GM23248 (cell line): ENCODE results near the gene TMED7. TPM values are rescaled to one million over a fixed set of nuclear protein-coding genes. Genes with fewer than 3 reads are reported as not detected.

Source experiments
- DNase-seq: peaks from one replicate; pipeline ENCODE4 v3.0.0-alpha.2; 2015
- H2AFZ ChIP-seq: fragments of 200-600 bp; sonication (generic); 2 replicates; pipeline ENCODE4 v1.6.1; 2016; ENCODE audit warnings: antibody characterized with exemption
- H3F3A ChIP-seq: fragments of 200-600 bp; sonication (generic); 2 replicates; pipeline ENCODE4 v1.6.1; 2016; ENCODE audit warnings: mild to moderate bottlenecking, antibody characterized with exemption, mixed run types; ENCODE audit not compliant: insufficient read depth
- H3K27ac ChIP-seq: fragments of 200-600 bp; sonication (generic); 2 replicates; pipeline ENCODE4 v1.5.1; 2016; ENCODE audit warnings: mild to moderate bottlenecking
- H3K27me3 ChIP-seq: fragments of 200-600 bp; sonication (generic); replicated peaks from 2 replicates; pipeline ENCODE4 v1.6.1; 2016; ENCODE audit warnings: mild to moderate bottlenecking; ENCODE audit not compliant: insufficient read depth
- H3K36me3 ChIP-seq: fragments of 200-600 bp; sonication (generic); 2 replicates; pipeline ENCODE4 v1.6.1; 2016; ENCODE audit warnings: low read depth, mild to moderate bottlenecking
- H3K4me1 ChIP-seq: fragments of 200-600 bp; sonication (generic); 2 replicates; pipeline ENCODE4 v1.6.1; 2016; ENCODE audit warnings: mild to moderate bottlenecking; ENCODE audit not compliant: insufficient read depth
- H3K4me2 ChIP-seq: fragments of 200-600 bp; sonication (generic); one replicate; pipeline ENCODE4 v1.6.1; 2016; ENCODE audit warnings: mild to moderate bottlenecking; ENCODE audit not compliant: unreplicated experiment
- H3K4me3 ChIP-seq: fragments of 200-600 bp; sonication (generic); 2 replicates; pipeline ENCODE4 v1.5.1; 2016; ENCODE audit warnings: mild to moderate bottlenecking
- H3K79me2 ChIP-seq: fragments of 200-600 bp; sonication (generic); 2 replicates; pipeline ENCODE4 v1.6.1; 2016; ENCODE audit warnings: mild to moderate bottlenecking; ENCODE audit not compliant: insufficient read depth
- H3K9ac ChIP-seq: fragments of 200-600 bp; sonication (generic); 2 replicates; pipeline ENCODE4 v1.6.1; 2016; ENCODE audit warnings: mild to moderate bottlenecking
- H3K9me2 ChIP-seq: fragments of 200-600 bp; sonication (generic); 2 replicates; pipeline ENCODE4 v1.6.1; 2016; ENCODE audit warnings: mixed run types, mild to moderate bottlenecking, moderate library complexity; ENCODE audit not compliant: insufficient read depth
- H3K9me3 ChIP-seq: fragments of 200-600 bp; sonication (generic); one replicate; pipeline ENCODE4 v1.6.1; 2017; ENCODE audit warnings: low read depth
- H4K20me1 ChIP-seq: fragments of 200-600 bp; sonication (generic); 2 replicates; pipeline ENCODE4 v1.6.0; 2016; ENCODE audit not compliant: insufficient read depth
- EZH2 ChIP-seq: fragments of 200-600 bp; sonication (generic); IDR thresholded peaks from 2 replicates; pipeline ENCODE4 v1.6.1; 2018; ENCODE audit warnings: antibody characterized with exemption, mild to moderate bottlenecking; ENCODE audit not compliant: insufficient read depth, poor library complexity, severe bottlenecking
- EZH2phosphoT487 ChIP-seq: fragments of 200-600 bp; sonication (generic); IDR thresholded peaks from 2 replicates; pipeline ENCODE4 v1.6.1; 2018; ENCODE audit warnings: antibody characterized with exemption, moderate library complexity, mild to moderate bottlenecking, low read depth; ENCODE audit not compliant: insufficient read depth
- WGBS, 2 experiments: methylation state at CpG; one replicate each; pipeline ENCODE4 v1.1.6; 2015 to 2017; ENCODE audit warnings: low lambda C conversion rate in 2 of 2, low coverage in 1 of 2; ENCODE audit errors: missing lambda C conversion rate in 2 of 2; 5-methylcytosine and 5-hydroxymethylcytosine counted together
- in situ Hi-C: fragments of 300-500 bp; cut with MboI; formaldehyde crosslinking; loops from 2 replicates; pipeline ENCODE4 v1.15.0; 2020
- polyA plus RNA-seq: library from polyadenylated mRNA; unstranded; fragments of >200 nt; fragmentation: Nextera tagmentation; extraction: Ambion mirVana; gene quantifications from 2 replicates; pipeline ENCODE4 v1.2.1, GENCODE V29; 2016
- total RNA-seq: library from RNA; depleted of rRNA; stranded (reverse); fragments of >200 nt; shearing (Covaris generic); gene quantifications from 2 replicates; pipeline ENCODE4 v1.2.3, GENCODE V29; 2014

TMED7 gene
- total and polyA plus RNA-seq, 2 experiments from 2014 or later, result 97.7 to 163 TPM

DNA sequence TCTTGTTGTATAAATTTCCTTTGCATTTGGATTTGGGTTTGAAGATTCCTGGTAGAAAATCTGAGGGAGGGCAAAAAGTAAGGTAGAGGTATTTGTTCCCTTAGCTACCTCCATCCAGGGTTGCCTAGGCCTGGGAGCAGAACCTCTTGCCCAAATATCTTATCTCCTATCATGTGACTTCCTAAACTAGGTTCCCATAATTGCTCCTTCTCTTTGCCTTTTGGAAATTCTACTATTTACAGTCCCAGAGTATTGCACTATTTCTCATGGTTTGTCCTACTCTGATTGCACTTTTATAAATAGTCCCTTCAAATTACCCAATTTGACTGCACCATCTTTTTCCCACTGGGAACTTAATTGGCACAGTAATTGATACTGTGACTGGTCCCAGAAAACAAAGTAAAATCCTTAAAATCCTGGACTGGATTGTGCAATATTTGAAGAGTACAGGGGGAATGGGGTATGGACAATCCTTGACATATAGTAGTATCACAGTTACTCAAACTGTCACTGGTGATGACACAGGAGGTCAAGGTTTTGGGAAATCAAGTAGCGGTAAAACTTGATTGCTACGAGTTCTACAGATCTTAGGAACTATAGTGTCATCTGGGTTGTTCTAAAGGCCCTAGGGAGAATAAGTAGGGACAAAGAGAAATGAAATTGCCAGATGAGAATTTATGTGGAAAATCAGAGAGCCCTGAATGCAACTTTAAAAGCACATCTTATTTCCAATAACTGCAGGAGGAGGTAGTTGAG lies 31.5 kb upstream of the TMED7 start:
- peaks cover 18% of the 10 kb centered on the region for H3F3A ChIP-seq
- H3K9me3 ChIP-seq, result no peaks in the 10 kb centered on the region
- WGBS, 2 experiments, result 88% methylated on average over 2 of the region's 2 CpGs
- no peak overlapping the region for H3K4me3 ChIP-seq
- H3K27me3 ChIP-seq, result no peaks in the 10 kb centered on the region
- peaks cover 18% of the 10 kb centered on the region for H3K4me1 ChIP-seq
- H3K9me2 ChIP-seq, result no peaks in the 10 kb centered on the region
- H4K20me1 ChIP-seq, result no peaks in the 10 kb centered on the region
- H3K79me2 ChIP-seq, result no peaks in the 10 kb centered on the region
- no peak for DNase-seq
- no peaks in the 10 kb centered on the region for H3K36me3 ChIP-seq
- peak overlapping the region; percentile 58 for H3K4me2 ChIP-seq
- in situ Hi-C loops, result no loop called here
- H3K9ac ChIP-seq, result no peak overlapping the region
- TF ChIP-seq EZH2 (no peak), EZH2phosphoT487 (no peak)
- peak overlapping the region; percentile 30; the same call in 1 of the 2 replicates for H3K27ac ChIP-seq
- no peak overlapping the region for H2AFZ ChIP-seq

- DNase-seq, result no peak
- no peak overlapping the region for H3K9ac ChIP-seq
- in situ Hi-C loops, result no loop called here
Observed at GRCh38 chr5:115656404-115656803, 30.6 kb upstream of the TMED7 start.

DNA sequence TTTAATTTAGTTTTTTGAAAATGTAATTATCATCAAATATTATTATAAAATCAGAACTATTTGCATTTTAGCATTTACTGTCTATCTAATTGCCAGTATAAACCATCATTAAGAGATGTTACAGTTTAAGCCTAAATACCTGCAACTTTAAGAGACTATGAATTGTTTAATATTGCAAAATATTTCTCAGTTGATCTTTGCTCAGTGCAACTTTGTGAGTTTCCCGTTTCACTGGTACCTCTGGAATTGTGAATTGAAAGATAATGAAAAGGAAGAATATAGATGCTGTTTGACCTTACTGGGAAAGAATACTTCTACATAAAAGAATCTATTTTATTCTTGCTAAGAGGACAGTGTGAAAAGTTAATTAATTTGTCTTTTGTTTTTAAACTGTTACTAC lies 30.2 kb upstream of the TMED7 start:
- H3K9me3 ChIP-seq, result no peaks in the 10 kb centered on the region
- H4K20me1 ChIP-seq, result no peaks in the 10 kb centered on the region
- no peak overlapping the region for H3K4me3 ChIP-seq
- no peak overlapping the region for H3K27ac ChIP-seq
- TF ChIP-seq EZH2, result no peak
- TF ChIP-seq EZH2phosphoT487, result no peak
- 56 to 57% methylated on average over 1 of the region's 1 CpG for WGBS, 2 experiments
- H2AFZ ChIP-seq, result no peak overlapping the region
- H3K4me2 ChIP-seq, result no peak overlapping the region
- H3K36me3 ChIP-seq, result no peaks in the 10 kb centered on the region
- H3K4me1 ChIP-seq, result peaks cover 18% of the 10 kb centered on the region
- no peaks in the 10 kb centered on the region for H3K9me2 ChIP-seq
- peaks cover 18% of the 10 kb centered on the region for H3F3A ChIP-seq
- no peak for DNase-seq
- H3K27me3 ChIP-seq, result no peaks in the 10 kb centered on the region
- in situ Hi-C loops, result no loop called here
- H3K79me2 ChIP-seq, result no peaks in the 10 kb centered on the region
- H3K9ac ChIP-seq, result no peak overlapping the region

More at GRCh38 chr5:115656404-115656803, 30.6 kb upstream of the TMED7 start:
- H3K4me1 ChIP-seq, result peaks cover 18% of the 10 kb centered on the region
- H3F3A ChIP-seq, result peaks cover 18% of the 10 kb centered on the region
- no peak overlapping the region for H2AFZ ChIP-seq
- H3K27me3 ChIP-seq, result no peaks in the 10 kb centered on the region
- H3K9me3 ChIP-seq, result no peaks in the 10 kb centered on the region
- no peaks in the 10 kb centered on the region for H3K9me2 ChIP-seq
- H3K4me2 ChIP-seq, result no peak overlapping the region
- no peaks in the 10 kb centered on the region for H4K20me1 ChIP-seq
- no peak overlapping the region for H3K4me3 ChIP-seq
- 95 to 100% methylated on average over 1 of the region's 1 CpG for WGBS, 2 experiments
- no peaks in the 10 kb centered on the region for H3K36me3 ChIP-seq
- no peaks in the 10 kb centered on the region for H3K79me2 ChIP-seq
- no peak overlapping the region for H3K27ac ChIP-seq
- TF ChIP-seq EZH2phosphoT487, result no peak
- no peak for TF ChIP-seq EZH2

DNA sequence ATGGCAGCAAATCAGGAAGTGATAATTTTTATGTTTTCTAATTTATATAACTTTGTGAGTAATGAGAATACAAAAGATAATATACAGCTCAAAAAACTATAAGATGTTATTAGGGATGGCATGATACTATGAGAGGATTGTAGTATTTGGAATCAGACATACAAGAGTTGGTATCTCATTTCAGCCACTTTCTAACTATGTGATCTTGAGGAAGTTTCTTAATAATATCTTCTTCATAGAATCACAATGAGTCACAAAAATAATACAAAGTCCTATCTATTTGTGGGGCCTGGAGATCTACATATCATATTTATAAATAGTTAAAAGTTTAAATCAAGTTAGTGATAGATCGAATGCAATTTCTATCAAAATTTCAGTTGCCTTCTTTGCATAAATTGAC lies 23.7 kb upstream of the TMED7 start:
- H3K4me3 ChIP-seq, result no peak overlapping the region
- H3F3A ChIP-seq, result no peaks in the 10 kb centered on the region
- no peaks in the 10 kb centered on the region for H3K4me1 ChIP-seq
- in situ Hi-C loops, result no loop called here
- no peaks in the 10 kb centered on the region for H3K9me3 ChIP-seq
- no peak overlapping the region for H3K9ac ChIP-seq
- no peak overlapping the region for H3K27ac ChIP-seq
- no peaks in the 10 kb centered on the region for H3K36me3 ChIP-seq
- H3K4me2 ChIP-seq, result no peak overlapping the region
- no peaks in the 10 kb centered on the region for H4K20me1 ChIP-seq
- no peaks in the 10 kb centered on the region for H3K79me2 ChIP-seq
- TF ChIP-seq EZH2, result no peak
- DNase-seq, result peak; percentile 23
- no peak overlapping the region for H2AFZ ChIP-seq
- H3K9me2 ChIP-seq, result no peaks in the 10 kb centered on the region
- WGBS, 2 experiments, result 96 to 98% methylated on average over 1 of the region's 1 CpG
- H3K27me3 ChIP-seq, result no peaks in the 10 kb centered on the region; the same call in 1 of the 2 replicates
